ENCODE results near the gene SDF4.
"Not testable (repeated sequence)": the region's sequence is repeated elsewhere in the genome, so short reads cannot be mapped to it uniquely, and the experiment has no call there.

The SDF4 gene

GRCh38 chr1:1199961-1200875, 31.6 kb downstream of the SDF4 start:
- no peak for DNase-seq (ENCODE audit: low spot score)

- DNase-seq (ENCODE audit: low spot score) = no peak
These were observed 32.5 kb downstream of the SDF4 start for GRCh38 chr1:1199141-1199960.

- no peak for DNase-seq (ENCODE audit: low spot score)
These were observed 33.2 kb downstream of the SDF4 start for GRCh38 chr1:1198423-1199140.

GRCh38 chr1:1197551-1198422, 34.0 kb downstream of the SDF4 start:
- no peak for DNase-seq (ENCODE audit: low spot score)

- DNase-seq (ENCODE audit: low spot score) = no peak
These were observed 34.7 kb downstream of the SDF4 start for GRCh38 chr1:1197188-1197500.

GRCh38 chr1:1196431-1197187, 35.2 kb downstream of the SDF4 start:
- no peak for DNase-seq (ENCODE audit: low spot score)

GRCh38 chr1:1195726-1196125, 36.1 kb downstream of the SDF4 start:
- not testable (repeated sequence) for DNase-seq (ENCODE audit: low spot score)

- DNase-seq (ENCODE audit: low spot score) = no peak
These were observed 37.1 kb downstream of the SDF4 start for GRCh38 chr1:1194723-1195122.

- DNase-seq (ENCODE audit: low spot score) = no peak
These were observed 40.1 kb downstream of the SDF4 start for GRCh38 chr1:1191734-1192133.

- DNase-seq (ENCODE audit: low spot score) = no peak
These were observed 42.7 kb downstream of the SDF4 start for GRCh38 chr1:1189111-1189510.

- DNase-seq (ENCODE audit: low spot score) = no peak
These were observed 43.9 kb downstream of the SDF4 start for GRCh38 chr1:1187938-1188337.

- no peak for DNase-seq (ENCODE audit: low spot score)
These were observed 46.6 kb downstream of the SDF4 start for GRCh38 chr1:1185101-1185765.

- DNase-seq (ENCODE audit: low spot score) = no peak
These were observed 47.7 kb downstream of the SDF4 start for GRCh38 chr1:1183833-1184775.

- no peak for DNase-seq (ENCODE audit: low spot score)
These were observed 48.5 kb downstream of the SDF4 start for GRCh38 chr1:1183221-1183747.

GRCh38 chr1:1182491-1183220, 49.1 kb downstream of the SDF4 start:
- DNase-seq (ENCODE audit: low spot score) = no peak

- no peak for DNase-seq (ENCODE audit: low spot score)
These were observed 49.8 kb downstream of the SDF4 start for GRCh38 chr1:1181938-1182410.

GRCh38 chr1:1181129-1181937, 50.5 kb downstream of the SDF4 start:
- no peak for DNase-seq (ENCODE audit: low spot score)
